A549 (cell line): ENCODE results near the gene CARD19. TPM values are rescaled to one million over a fixed set of nuclear protein-coding genes. Genes with fewer than 3 reads are reported as not detected.

Experiments used
- ATAC-seq, 2 experiments: fragments of 200-7000 bp in 1 of 2; fragments of >200 bp in 1 of 2; cut with Nextera tagmentation in 1 of 2; cut with Tn5 transposase in 1 of 2; 3 replicates each; pipeline versions ENCODE4 v1.8.0 to v1.9.1; 2018 to 2020; ENCODE audit warnings: mild to moderate bottlenecking in 1 of 2, moderate library complexity in 1 of 2
- CTCF ChIA-PET: fragments of 300-600 bp; sonication (Branson Sonifier 250); formaldehyde crosslinking; extraction: SDS; loops from one replicate; lab custom pipeline; 2021; ENCODE audit warnings: antibody characterized with exemption, inconsistent platforms; lab: Yijun Ruan, JAX
- POLR2A ChIA-PET: fragments of 350-600 bp; formaldehyde crosslinking; extraction: SDS; loops from one replicate; lab custom pipeline; 2021; ENCODE audit warnings: antibody characterized with exemption, inconsistent platforms; lab: Yijun Ruan, JAX
- DNase-seq, 2 experiments: peaks; one replicate each; pipeline versions ENCODE4 v3.0.0 to v3.0.0-alpha.2; 2011 to 2016; ENCODE audit warnings: low read depth in 1 of 2, low spot score in 1 of 2
- FAIRE-seq: peaks from 2 replicates; lab custom pipeline; 2011; peaks lifted over from hg19 to GRCh38; lab: Jason Lieb, UNC
- H3K27ac ChIP-seq, 2 experiments: fragments of >200 bp; sonication (Bioruptor Twin); formaldehyde crosslinking; 3 replicates each; pipeline ENCODE4 v1.5.1; 2016 to 2017
- H3K4me1 ChIP-seq: fragments of >200 bp; sonication (Bioruptor Twin); formaldehyde crosslinking; 3 replicates; pipeline ENCODE4 v1.6.1; 2016
- H3K4me2 ChIP-seq: fragments of >200 bp; sonication (Bioruptor Twin); formaldehyde crosslinking; 3 replicates; pipeline ENCODE4 v1.6.1; 2016
- H3K4me3 ChIP-seq: fragments of >200 bp; sonication (Bioruptor Twin); formaldehyde crosslinking; 3 replicates; pipeline ENCODE4 v1.5.1; 2016
- H3K9me3 ChIP-seq: fragments of >200 bp; sonication (Bioruptor Twin); formaldehyde crosslinking; 3 replicates; pipeline ENCODE4 v1.6.1; 2016
- ATOH8 ChIP-seq: fragments of 250-450 bp; sonication (Bioruptor Pico); IDR thresholded peaks from 2 replicates; pipeline ENCODE4 v1.5.0; 2020; ENCODE audit warnings: low read depth, mild to moderate bottlenecking, moderate library complexity
- CBX2 ChIP-seq: fragments of 200-600 bp; sonication (generic); IDR thresholded peaks from 2 replicates; pipeline ENCODE4 v1.6.1; 2016; ENCODE audit warnings: low read depth, mild to moderate bottlenecking, borderline replicate concordance
- CEBPB ChIP-seq, 2 experiments: fragments of >200 bp in 1 of 2; sonication (Bioruptor Twin) in 1 of 2; formaldehyde crosslinking in 1 of 2; IDR thresholded peaks; 2 replicates each; pipeline ENCODE4 v1.6.1; 2012 to 2016
- CTCF ChIP-seq: fragments of >200 bp; sonication (Bioruptor Twin); formaldehyde crosslinking; IDR thresholded peaks from 3 replicates; pipeline ENCODE4 v1.5.1; 2016
- ELK1 ChIP-seq: fragments of 150-350 bp; IDR thresholded peaks from 2 replicates; pipeline ENCODE4 v1.6.1; 2014; ENCODE audit warnings: low read depth, mild to moderate bottlenecking, low read length
- EP300 ChIP-seq, 2 experiments: fragments of >200 bp; sonication (Bioruptor Twin); formaldehyde crosslinking; IDR thresholded peaks; 2 replicates in 1 of 2; 3 replicates in 1 of 2; pipeline ENCODE4 v1.6.1; 2016 to 2017
- ESRRA ChIP-seq: fragments of 150-350 bp; IDR thresholded peaks from 2 replicates; pipeline ENCODE4 v1.6.1; 2014; ENCODE audit warnings: mild to moderate bottlenecking, low read length, borderline replicate concordance
- FOSB ChIP-seq: fragments of 250-450 bp; sonication (Bioruptor Pico); IDR thresholded peaks from 2 replicates; pipeline ENCODE4 v1.5.0; 2020; ENCODE audit warnings: mild to moderate bottlenecking, moderate library complexity
- FOSL2 ChIP-seq, 2 experiments: fragments of 450-650 bp in 1 of 2; fragments of >200 bp in 1 of 2; sonication (Bioruptor Twin) in 1 of 2; formaldehyde crosslinking; IDR thresholded peaks; 2 replicates each; pipeline versions ENCODE4 v1.5.0 to v1.6.1; 2016 to 2020; ENCODE audit warnings: mild to moderate bottlenecking in 1 of 2, moderate library complexity in 1 of 2
- FOXS1 ChIP-seq: fragments of 250-450 bp; sonication (Bioruptor Pico); IDR thresholded peaks from 2 replicates; pipeline ENCODE4 v1.5.0; 2020; ENCODE audit warnings: mild to moderate bottlenecking, moderate library complexity
- HEYL ChIP-seq: fragments of 250-450 bp; sonication (Bioruptor Pico); IDR thresholded peaks from 2 replicates; pipeline ENCODE4 v1.8.0; 2021; ENCODE audit warnings: mild to moderate bottlenecking, moderate library complexity
- HMGXB4 ChIP-seq: fragments of 250-450 bp; sonication (Bioruptor Pico); IDR thresholded peaks from 2 replicates; pipeline ENCODE4 v1.5.0; 2021; ENCODE audit warnings: mild to moderate bottlenecking, moderate library complexity, borderline replicate concordance
- HOXB5 ChIP-seq: fragments of 250-450 bp; sonication (Bioruptor Pico); IDR thresholded peaks from 2 replicates; pipeline ENCODE4 v1.5.0; 2020; ENCODE audit warnings: mild to moderate bottlenecking, moderate library complexity
- KDM1A ChIP-seq: fragments of 200-600 bp; sonication (generic); IDR thresholded peaks from 2 replicates; pipeline ENCODE4 v1.6.1; 2016; ENCODE audit warnings: low read depth, mild to moderate bottlenecking
- MAX ChIP-seq: IDR thresholded peaks from 2 replicates; pipeline ENCODE4 v1.6.1; 2012
- MYC ChIP-seq: IDR thresholded peaks from 2 replicates; pipeline ENCODE4 v1.6.1; 2012; ENCODE audit warnings: mild to moderate bottlenecking, inconsistent platforms, low read length, improper control_type of control experiment, borderline replicate concordance
- NFE2L2 ChIP-seq: fragments of 150-350 bp; conservative IDR thresholded peaks from 2 replicates; pipeline ENCODE4 v1.6.1; 2014; ENCODE audit warnings: low read length
- REST ChIP-seq: fragments of 200-600 bp; sonication (generic); IDR thresholded peaks from 2 replicates; pipeline ENCODE4 v1.6.1; 2016; ENCODE audit warnings: antibody characterized with exemption, mild to moderate bottlenecking, moderate library complexity
- USF2 ChIP-seq: fragments of 450-650 bp; IDR thresholded peaks from 2 replicates; pipeline ENCODE4 v1.6.1; 2014; ENCODE audit warnings: antibody characterized with exemption
- ZFP36 ChIP-seq: fragments of 450-650 bp; IDR thresholded peaks from 2 replicates; pipeline ENCODE4 v1.6.1; 2014; ENCODE audit warnings: borderline replicate concordance; ENCODE audit not compliant: partially characterized antibody
- ZNF302 ChIP-seq: fragments of 250-450 bp; sonication (Bioruptor Pico); IDR thresholded peaks from 2 replicates; pipeline ENCODE4 v1.9.0; 2021; ENCODE audit warnings: inconsistent platforms, mild to moderate bottlenecking, moderate library complexity
- whole genome bisulfite sequencing: methylation state at CpG from one replicate; pipeline ENCODE4 v1.1.6; 2017; ENCODE audit errors: missing lambda C conversion rate; 5-methylcytosine and 5-hydroxymethylcytosine counted together
- polyA plus RNA-seq, 4 experiments: library from polyadenylated mRNA; depleted of rRNA in 3 of 4; stranded (reverse); fragments of >200 nt; fragmentation: RNase III in 1 of 4; extraction: RNeasy Plus Mini Kit Qiagen cat#74134 plus additional on column Dnase treatment in 1 of 4; gene quantifications; 2 replicates in 3 of 4; 3 replicates in 1 of 4; pipeline ENCODE4 v1.2.3, GENCODE V29; 2011 to 2017

The CARD19 gene
- polyA plus RNA-seq, 2 of the 4 experiments (the other 2 are of a cell fraction) = 27.6 to 30.3 TPM

GRCh38 chr9:93089024-93089423 is 7.0 kb upstream of the CARD19 start:
- no peak for TF ChIP-seq KDM1A
- TF ChIP-seq ELK1 = no peak
- no peak for TF ChIP-seq ZNF302 (CRISPR knock-in tag)
- no peak for TF ChIP-seq HMGXB4
- no peak for TF ChIP-seq ZFP36
- TF ChIP-seq FOXS1 (CRISPR knock-in tag) = no peak
- TF ChIP-seq USF2 = no peak
- no peak for TF ChIP-seq MAX
- Histone ChIP-seq H3K9me3 (peaks cover 19% of the 10 kb centered on the region), H3K27ac (no peak overlapping the region), H3K4me2 (no peak overlapping the region), H3K4me1 (peaks cover 29% of the 10 kb centered on the region), H3K4me3 (no peak overlapping the region)
- DNase-seq (no peak), FAIRE-seq (no peak), ATAC-seq (no peak)
- ChIA-PET CTCF (interaction anchor here (0.6 to 3.4 kb wide), 2 partner anchors 18 to 86 kb away, joined by 4 to 12 read pairs; no protein-coding TSS in a partner anchor), POLR2A (no interaction called here)
- WGBS = 58% methylated on average over 5 of the region's 5 CpGs

GRCh38 chr9:93089481-93089991 is 6.5 kb upstream of the CARD19 start:
- peaks cover 19% of the 10 kb centered on the region for H3K9me3 ChIP-seq
- TF ChIP-seq CBX2 = no peak
- TF ChIP-seq FOSL2 (IDR thresholded peaks at IDR 0.05) = no peak
- no peak for TF ChIP-seq FOSL2 (CRISPR knock-in tag; IDR thresholded peaks at IDR 0.05)
- no peak for TF ChIP-seq HOXB5 (CRISPR knock-in tag)
- no peak for TF ChIP-seq MYC
- no peak for TF ChIP-seq CEBPB (IDR thresholded peaks at IDR 0.05)
- no peak for TF ChIP-seq ESRRA
- TF ChIP-seq NFE2L2 = no peak
- TF ChIP-seq FOSB (CRISPR knock-in tag) = no peak
- TF ChIP-seq ZFP36 = no peak
- no peak for TF ChIP-seq HEYL (CRISPR knock-in tag)
- no peak for TF ChIP-seq USF2
- no peak for TF ChIP-seq REST
- no peak for TF ChIP-seq ZNF302 (CRISPR knock-in tag)
- TF ChIP-seq EP300 (IDR thresholded peaks at IDR 0.05) = no peak
- TF ChIP-seq CTCF = no peak
- TF ChIP-seq ATOH8 (CRISPR knock-in tag) = no peak
- TF ChIP-seq ELK1 = no peak
- WGBS = 71% methylated on average over 12 of the region's 12 CpGs
- FAIRE-seq (no peak), DNase-seq (no peak), ATAC-seq (no peak)
- H3K4me2 ChIP-seq = no peak overlapping the region
- H3K4me3 ChIP-seq = no peak overlapping the region
- H3K27ac ChIP-seq = no peak overlapping the region
- ChIA-PET CTCF (interaction anchor here (0.6 to 3.4 kb wide), 3 partner anchors 18 to 86 kb away, joined by 4 to 12 read pairs (median 4); no protein-coding TSS in a partner anchor), POLR2A (no interaction called here)
- H3K4me1 ChIP-seq = peaks cover 32% of the 10 kb centered on the region
